Measurements from ENCODE around the gene GSC2. TPM values are rescaled to one million over a fixed set of nuclear protein-coding genes. Genes with fewer than 3 reads are reported as not detected.

The GSC2 gene
- total RNA-seq, 4 donors from 2014 or later = not detected

GRCh38 chr22:19113429-19113828 lies 36.7 kb downstream of the GSC2 start:
- in situ Hi-C loops (cut with MboI; ENCODE audit: low sequenced_read_pairs in 4 of 4) = no loop called here
- Histone ChIP-seq H3K36me3 (no peaks in the 10 kb centered on the region), H3K4me1 (peaks cover 58 to 80% of the 10 kb centered on the region in 2 donors), H3K9me3 (no peaks in the 10 kb centered on the region), H3K4me3 (no peak overlapping the region), H3K27ac (no peak overlapping the region), H3K27me3 (no peaks in the 10 kb centered on the region)
- intact Hi-C loops (cut with DNase I; ENCODE audit: low total_unique reads) = no loop called here
- DNase-seq = peak in 1 of 2 donors; percentile 5
- ATAC-seq = no peak
- TF ChIP-seq, protein P1, sequence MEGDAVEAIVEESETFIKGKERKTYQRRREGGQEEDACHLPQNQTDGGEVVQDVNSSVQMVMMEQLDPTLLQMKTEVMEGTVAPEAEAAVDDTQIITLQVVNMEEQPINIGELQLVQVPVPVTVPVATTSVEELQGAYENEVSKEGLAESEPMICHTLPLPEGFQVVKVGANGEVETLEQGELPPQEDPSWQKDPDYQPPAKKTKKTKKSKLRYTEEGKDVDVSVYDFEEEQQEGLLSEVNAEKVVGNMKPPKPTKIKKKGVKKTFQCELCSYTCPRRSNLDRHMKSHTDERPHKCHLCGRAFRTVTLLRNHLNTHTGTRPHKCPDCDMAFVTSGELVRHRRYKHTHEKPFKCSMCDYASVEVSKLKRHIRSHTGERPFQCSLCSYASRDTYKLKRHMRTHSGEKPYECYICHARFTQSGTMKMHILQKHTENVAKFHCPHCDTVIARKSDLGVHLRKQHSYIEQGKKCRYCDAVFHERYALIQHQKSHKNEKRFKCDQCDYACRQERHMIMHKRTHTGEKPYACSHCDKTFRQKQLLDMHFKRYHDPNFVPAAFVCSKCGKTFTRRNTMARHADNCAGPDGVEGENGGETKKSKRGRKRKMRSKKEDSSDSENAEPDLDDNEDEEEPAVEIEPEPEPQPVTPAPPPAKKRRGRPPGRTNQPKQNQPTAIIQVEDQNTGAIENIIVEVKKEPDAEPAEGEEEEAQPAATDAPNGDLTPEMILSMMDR (IDR thresholded peaks at IDR 0.05 in 4 of 5, conservative IDR thresholded peaks at IDR 0.05 in 1 of 5) = no peak
- TF ChIP-seq POLR2A (IDR thresholded peaks at IDR 0.05) = no peak

DNA sequence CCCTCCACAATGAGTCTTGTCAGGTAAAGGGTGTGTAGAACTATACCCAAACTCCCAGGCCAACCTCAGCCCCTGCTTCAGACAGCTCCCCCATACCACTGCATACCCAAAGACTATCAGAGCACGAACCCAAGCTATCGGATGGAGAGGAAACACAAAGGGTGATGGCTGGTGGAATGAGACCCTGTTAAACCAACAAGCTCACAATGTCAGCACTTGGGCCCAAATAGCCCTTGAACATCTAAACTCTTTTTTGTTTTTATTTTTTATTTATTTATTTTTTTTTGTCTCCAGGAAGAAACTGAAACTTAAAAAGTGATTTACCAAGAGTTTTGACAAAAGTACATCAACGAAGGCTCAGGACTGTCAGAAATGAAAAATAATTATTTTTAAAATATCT lies 38.5 kb downstream of the GSC2 start:
- intact Hi-C loops (cut with DNase I; ENCODE audit: low total_unique reads) (no loop called here), in situ Hi-C loops (cut with MboI; ENCODE audit: low sequenced_read_pairs in 4 of 4) (no loop called here)
- Histone ChIP-seq H3K9me3 (no peaks in the 10 kb centered on the region), H3K36me3 (no peaks in the 10 kb centered on the region), H3K4me3 (no peak overlapping the region), H3K4me1 (peaks cover 59 to 80% of the 10 kb centered on the region in 2 donors), H3K27me3 (no peaks in the 10 kb centered on the region), H3K27ac (peak overlapping the region in 1 of 4 donors; percentile 90)
- no peak for ATAC-seq
- TF ChIP-seq, protein P1 (IDR thresholded peaks at IDR 0.05 in 4 of 5, conservative IDR thresholded peaks at IDR 0.05 in 1 of 5) = no peak
- no peak for TF ChIP-seq POLR2A (IDR thresholded peaks at IDR 0.05)
- peak in 1 of 2 donors; percentile 2 for DNase-seq

GRCh38 chr22:19111140-19111539 lies 39.0 kb downstream of the GSC2 start:
- Histone ChIP-seq H3K9me3 (no peaks in the 10 kb centered on the region), H3K36me3 (no peaks in the 10 kb centered on the region), H3K27me3 (no peaks in the 10 kb centered on the region), H3K4me3 (no peak overlapping the region), H3K27ac (peak overlapping the region in 2 of 4 donors; percentile 6 to 90), H3K4me1 (peaks cover 61 to 80% of the 10 kb centered on the region in 2 donors)
- in situ Hi-C loops (cut with MboI; ENCODE audit: low sequenced_read_pairs in 4 of 4) (no loop called here), intact Hi-C loops (cut with DNase I; ENCODE audit: low total_unique reads) (no loop called here)
- DNase-seq = peak in 1 of 2 donors; percentile 23
- TF ChIP-seq, protein P1 (IDR thresholded peaks at IDR 0.05 in 4 of 5, conservative IDR thresholded peaks at IDR 0.05 in 1 of 5) = no peak
- TF ChIP-seq POLR2A (IDR thresholded peaks at IDR 0.05) = no peak
- ATAC-seq = no peak

DNA sequence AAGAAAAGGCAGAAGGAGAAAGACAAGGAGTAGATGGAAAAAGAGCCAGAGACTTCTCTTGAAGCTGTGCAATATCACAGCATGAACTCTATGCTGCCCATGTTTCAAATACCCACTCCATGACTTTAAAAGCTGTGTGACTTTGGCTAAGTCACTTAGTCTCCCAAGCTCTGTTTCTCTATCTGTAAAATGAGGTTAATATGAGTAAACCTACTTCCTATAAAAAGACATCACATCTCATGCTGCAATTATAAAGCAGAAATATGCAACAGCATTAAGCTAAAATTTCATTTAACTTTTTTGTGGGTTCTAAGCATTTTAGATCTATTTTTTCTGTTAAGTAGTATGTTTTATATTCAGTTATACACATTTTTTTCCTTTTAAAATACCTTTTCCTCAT lies 39.4 kb downstream of the GSC2 start:
- H3K36me3 ChIP-seq = no peaks in the 10 kb centered on the region
- intact Hi-C loops (cut with DNase I; ENCODE audit: low total_unique reads) (no loop called here), in situ Hi-C loops (cut with MboI; ENCODE audit: low sequenced_read_pairs in 4 of 4) (no loop called here)
- no peaks in the 10 kb centered on the region for H3K9me3 ChIP-seq
- H3K4me1 ChIP-seq = peaks cover 63 to 80% of the 10 kb centered on the region in 2 donors
- peak overlapping the region; percentile 78 to 90 (median 82) for H3K27ac ChIP-seq
- TF ChIP-seq, protein P1 (IDR thresholded peaks at IDR 0.05 in 4 of 5, conservative IDR thresholded peaks at IDR 0.05 in 1 of 5) = no peak
- H3K4me3 ChIP-seq = no peak overlapping the region
- DNase-seq (no peak), ATAC-seq (no peak)
- no peaks in the 10 kb centered on the region for H3K27me3 ChIP-seq

DNA sequence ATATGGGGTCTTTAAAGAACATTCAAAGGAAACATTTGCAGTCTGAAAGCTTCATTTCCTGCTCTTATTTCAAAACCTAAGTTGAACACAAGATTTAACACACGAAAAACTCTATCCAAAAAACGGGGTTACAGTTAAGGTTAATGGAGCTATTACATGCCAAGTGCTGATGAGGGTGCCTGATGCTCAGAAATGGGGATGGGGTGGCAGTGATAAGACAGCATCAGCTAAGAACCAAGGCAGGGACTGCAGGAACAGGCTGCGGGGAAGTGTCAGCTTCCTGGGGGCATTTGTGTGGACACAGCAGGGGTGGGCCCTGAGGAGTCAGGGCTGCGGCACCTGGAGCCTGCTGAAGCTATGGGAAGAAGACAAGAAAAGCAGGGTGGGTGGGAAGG lies 40.0 kb downstream of the GSC2 start:
- Histone ChIP-seq H3K4me1 (peaks cover 63 to 80% of the 10 kb centered on the region in 2 donors), H3K36me3 (no peaks in the 10 kb centered on the region), H3K9me3 (no peaks in the 10 kb centered on the region), H3K4me3 (peak overlapping the region in 2 of 4 donors; percentile 27 to 29), H3K27me3 (no peaks in the 10 kb centered on the region), H3K27ac (peak overlapping the region; percentile 78 to 90 (median 82))
- in situ Hi-C loops (cut with MboI; ENCODE audit: low sequenced_read_pairs in 4 of 4) (no loop called here), intact Hi-C loops (cut with DNase I; ENCODE audit: low total_unique reads) (no loop called here)
- TF ChIP-seq, protein P1 (IDR thresholded peaks at IDR 0.05 in 4 of 5, conservative IDR thresholded peaks at IDR 0.05 in 1 of 5) = no peak
- no peak for TF ChIP-seq POLR2A (IDR thresholded peaks at IDR 0.05)
- DNase-seq = peak in 1 of 2 donors; percentile 8
- ATAC-seq = no peak
